WTC11 (cell line): ENCODE results near the gene MARF1. TPM values are rescaled to one million over a fixed set of nuclear protein-coding genes. Genes with fewer than 3 reads are reported as not detected.

Experiments used
- ATAC-seq: fragments of 200-7000 bp; cut with Tn5 transposase; 2 replicates; pipeline ENCODE4 v1.10.0; 2021; ENCODE audit warnings: mild to moderate bottlenecking, moderate library complexity
- CTCF ChIA-PET: fragments of 300-600 bp; sonication (Branson Sonifier 250); formaldehyde crosslinking; loops from one replicate; lab custom pipeline; 2021; ENCODE audit warnings: antibody characterized with exemption; lab: Charles Lee
- POLR2A ChIA-PET: fragments of 350-600 bp; sonication (Branson Sonifier 250); formaldehyde crosslinking; loops from one replicate; lab custom pipeline; 2021; ENCODE audit warnings: antibody characterized with exemption; lab: Charles Lee
- DNase-seq: peaks from one replicate; pipeline ENCODE4 v3.0.0; 2021; ENCODE audit warnings: low spot score
- H3K27ac Mint-ChIP-seq: 2 replicates; pipeline ENCODE4 v1.8.0; 2021; ENCODE audit warnings: mixed read lengths
- H3K27me3 Mint-ChIP-seq: 2 replicates; pipeline ENCODE4 v1.8.0; 2021; ENCODE audit warnings: low read depth, mild to moderate bottlenecking, moderate library complexity, mixed read lengths
- H3K36me3 Mint-ChIP-seq: 2 replicates; pipeline ENCODE4 v1.8.0; 2021; ENCODE audit warnings: mixed read lengths
- H3K4me1 Mint-ChIP-seq: 2 replicates; pipeline ENCODE4 v1.8.0; 2022; ENCODE audit warnings: mixed read lengths
- H3K4me3 Mint-ChIP-seq: 2 replicates; pipeline ENCODE4 v1.8.0; 2021; ENCODE audit warnings: mild to moderate bottlenecking, moderate library complexity, mixed read lengths
- H3K9me3 Mint-ChIP-seq: 2 replicates; pipeline ENCODE4 v1.8.0; 2021; ENCODE audit warnings: mixed read lengths
- CBFB ChIP-seq: sonication (generic); formaldehyde crosslinking; IDR thresholded peaks from 2 replicates; pipeline ENCODE4 v1.8.1; 2022; ENCODE audit warnings: mild to moderate bottlenecking, low read depth, missing genetic modification reagents
- CDX4 ChIP-seq: fragments of 250-450 bp; sonication (Bioruptor Pico); IDR thresholded peaks from 2 replicates; pipeline ENCODE4 v1.9.0; 2021; ENCODE audit warnings: moderate library complexity, mild to moderate bottlenecking, inconsistent platforms, borderline replicate concordance
- ERG ChIP-seq: fragments of 250-450 bp; sonication (Bioruptor Pico); IDR thresholded peaks from 2 replicates; pipeline ENCODE4 v1.8.0; 2021; ENCODE audit warnings: mild to moderate bottlenecking
- FOXK1 ChIP-seq: sonication (generic); formaldehyde crosslinking; IDR thresholded peaks from 2 replicates; pipeline ENCODE4 v1.8.0; 2022; ENCODE audit warnings: mild to moderate bottlenecking, moderate library complexity, missing genetic modification reagents
- FOXP1 ChIP-seq: sonication (generic); formaldehyde crosslinking; IDR thresholded peaks from 2 replicates; pipeline ENCODE4 v1.8.0; 2022; ENCODE audit warnings: missing genetic modification reagents, mild to moderate bottlenecking, moderate library complexity, borderline replicate concordance
- GABPB1 ChIP-seq: sonication (generic); formaldehyde crosslinking; IDR thresholded peaks from 2 replicates; pipeline ENCODE4 v1.8.1; 2023; ENCODE audit warnings: mild to moderate bottlenecking, missing genetic modification reagents
- HMGA2 ChIP-seq: fragments of 250-450 bp; sonication (Bioruptor Pico); IDR thresholded peaks from 2 replicates; pipeline ENCODE4 v1.4.0; 2021; ENCODE audit warnings: mild to moderate bottlenecking, moderate library complexity
- MAX ChIP-seq: sonication (generic); formaldehyde crosslinking; IDR thresholded peaks from 2 replicates; pipeline ENCODE4 v1.8.0; 2022; ENCODE audit warnings: mild to moderate bottlenecking, missing genetic modification reagents
- MXD4 ChIP-seq: fragments of 250-450 bp; sonication (Bioruptor Pico); IDR thresholded peaks from 2 replicates; pipeline ENCODE4 v1.8.0; 2021; ENCODE audit warnings: mild to moderate bottlenecking, moderate library complexity, borderline replicate concordance
- MYBL2 ChIP-seq: sonication (generic); formaldehyde crosslinking; IDR thresholded peaks from 2 replicates; pipeline ENCODE4 v1.8.1; 2023; ENCODE audit warnings: mild to moderate bottlenecking, moderate library complexity, missing genetic modification reagents
- NFATC4 ChIP-seq: fragments of 250-450 bp; sonication (Bioruptor Pico); IDR thresholded peaks from 2 replicates; pipeline ENCODE4 v1.9.0; 2021; ENCODE audit warnings: mild to moderate bottlenecking
- NFYB ChIP-seq: sonication (generic); formaldehyde crosslinking; conservative IDR thresholded peaks from 2 replicates; pipeline ENCODE4 v1.8.0; 2022; ENCODE audit warnings: low read depth, missing genetic modification reagents
- NR1H2 ChIP-seq: sonication (generic); formaldehyde crosslinking; IDR thresholded peaks from 2 replicates; pipeline ENCODE4 v1.9.0; 2021; ENCODE audit warnings: mild to moderate bottlenecking, moderate library complexity, missing genetic modification reagents
- PREB ChIP-seq: sonication (generic); formaldehyde crosslinking; IDR thresholded peaks from 2 replicates; pipeline ENCODE4 v1.8.1; 2022; ENCODE audit warnings: mild to moderate bottlenecking, missing genetic modification reagents, moderate library complexity, borderline replicate concordance
- SOX15 ChIP-seq: fragments of 250-450 bp; sonication (Bioruptor Pico); IDR thresholded peaks from 2 replicates; pipeline ENCODE4 v1.9.0; 2021; ENCODE audit warnings: mild to moderate bottlenecking
- SP1 ChIP-seq: sonication (generic); formaldehyde crosslinking; conservative IDR thresholded peaks from 2 replicates; pipeline ENCODE4 v1.8.1; 2022; ENCODE audit warnings: missing genetic modification reagents
- ZBTB21 ChIP-seq: sonication (generic); formaldehyde crosslinking; IDR thresholded peaks from 2 replicates; pipeline ENCODE4 v1.8.1; 2023; ENCODE audit warnings: mild to moderate bottlenecking, missing genetic modification reagents, borderline replicate concordance
- ZNF219 ChIP-seq: sonication (generic); formaldehyde crosslinking; IDR thresholded peaks from 2 replicates; pipeline ENCODE4 v1.8.0; 2023; ENCODE audit warnings: missing genetic modification reagents, mild to moderate bottlenecking, borderline replicate concordance
- ZNF416 ChIP-seq: fragments of 250-450 bp; sonication (Bioruptor Pico); IDR thresholded peaks from 2 replicates; pipeline ENCODE4 v1.9.0; 2021; ENCODE audit warnings: mild to moderate bottlenecking, inconsistent platforms
- ZNF425 ChIP-seq: fragments of 250-450 bp; sonication (Bioruptor Pico); conservative IDR thresholded peaks from 2 replicates; pipeline ENCODE4 v1.9.0; 2021; ENCODE audit warnings: mild to moderate bottlenecking
- ZNF671 ChIP-seq: fragments of 250-450 bp; sonication (Bioruptor Pico); IDR thresholded peaks from 2 replicates; pipeline ENCODE4 v1.8.0; 2021; ENCODE audit warnings: mild to moderate bottlenecking
- total RNA-seq: library from RNA; stranded (reverse); gene quantifications from 3 replicates; pipeline ENCODE4 v1.2.3, GENCODE V29; 2021
- TF ChIP-seq, protein P1 (sequence below): sonication (generic); formaldehyde crosslinking; conservative IDR thresholded peaks from 2 replicates; pipeline ENCODE4 v1.8.1; 2022; ENCODE audit warnings: mild to moderate bottlenecking, missing genetic modification reagents
- TF ChIP-seq, protein P2 (sequence below): sonication (generic); formaldehyde crosslinking; IDR thresholded peaks from 2 replicates; pipeline ENCODE4 v1.8.1; 2023; ENCODE audit warnings: mild to moderate bottlenecking, missing genetic modification reagents
- TF ChIP-seq, protein P3 (sequence below): fragments of 250-450 bp; sonication (Bioruptor Pico); IDR thresholded peaks from 2 replicates; pipeline ENCODE4 v1.9.0; 2021; ENCODE audit warnings: mild to moderate bottlenecking

The MARF1 gene
- total RNA-seq, 1 experiment from 2014 or later, result 31.9 TPM

DNA sequence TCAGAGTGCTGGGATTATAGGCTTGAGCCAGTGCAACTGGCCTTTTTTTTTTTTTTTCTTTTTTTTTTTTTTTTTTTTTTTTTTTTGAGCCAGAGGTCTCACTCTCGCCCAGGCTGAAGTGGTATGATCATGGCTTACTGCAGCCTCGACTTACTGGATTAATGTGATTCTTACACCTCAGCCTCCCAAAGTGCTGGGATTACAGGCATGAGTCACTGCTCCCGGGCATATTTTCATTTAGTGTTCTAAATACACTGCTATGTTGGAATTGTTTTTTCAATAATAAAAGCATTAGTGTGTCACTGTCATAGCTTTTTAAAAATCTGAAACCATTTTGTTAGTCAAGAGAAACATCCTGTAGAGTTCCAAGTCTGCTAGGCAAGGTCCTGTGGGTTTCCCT, 47.3 kb upstream of the MARF1 start:
- no peak for TF ChIP-seq NFATC4 (CRISPR knock-in tag)
- TF ChIP-seq SOX15, result no peak
- no peak for TF ChIP-seq ZNF671 (CRISPR knock-in tag)
- TF ChIP-seq, protein P1, sequence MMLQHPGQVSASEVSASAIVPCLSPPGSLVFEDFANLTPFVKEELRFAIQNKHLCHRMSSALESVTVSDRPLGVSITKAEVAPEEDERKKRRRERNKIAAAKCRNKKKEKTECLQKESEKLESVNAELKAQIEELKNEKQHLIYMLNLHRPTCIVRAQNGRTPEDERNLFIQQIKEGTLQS (CRISPR knock-in tag), result no peak
- TF ChIP-seq, protein P2, sequence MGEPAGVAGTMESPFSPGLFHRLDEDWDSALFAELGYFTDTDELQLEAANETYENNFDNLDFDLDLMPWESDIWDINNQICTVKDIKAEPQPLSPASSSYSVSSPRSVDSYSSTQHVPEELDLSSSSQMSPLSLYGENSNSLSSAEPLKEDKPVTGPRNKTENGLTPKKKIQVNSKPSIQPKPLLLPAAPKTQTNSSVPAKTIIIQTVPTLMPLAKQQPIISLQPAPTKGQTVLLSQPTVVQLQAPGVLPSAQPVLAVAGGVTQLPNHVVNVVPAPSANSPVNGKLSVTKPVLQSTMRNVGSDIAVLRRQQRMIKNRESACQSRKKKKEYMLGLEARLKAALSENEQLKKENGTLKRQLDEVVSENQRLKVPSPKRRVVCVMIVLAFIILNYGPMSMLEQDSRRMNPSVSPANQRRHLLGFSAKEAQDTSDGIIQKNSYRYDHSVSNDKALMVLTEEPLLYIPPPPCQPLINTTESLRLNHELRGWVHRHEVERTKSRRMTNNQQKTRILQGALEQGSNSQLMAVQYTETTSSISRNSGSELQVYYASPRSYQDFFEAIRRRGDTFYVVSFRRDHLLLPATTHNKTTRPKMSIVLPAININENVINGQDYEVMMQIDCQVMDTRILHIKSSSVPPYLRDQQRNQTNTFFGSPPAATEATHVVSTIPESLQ, result no peak
- TF ChIP-seq ZNF416 (CRISPR knock-in tag), result no peak
- TF ChIP-seq NFYB, result no peak
- no peak for TF ChIP-seq FOXP1 (CRISPR knock-in tag)
- TF ChIP-seq GABPB1 (CRISPR knock-in tag), result no peak
- TF ChIP-seq ERG (CRISPR knock-in tag), result no peak
- no peak for TF ChIP-seq MYBL2 (CRISPR knock-in tag)
- TF ChIP-seq SP1 (CRISPR knock-in tag), result no peak
- TF ChIP-seq HMGA2 (CRISPR knock-in tag), result no peak
- TF ChIP-seq ZNF219 (CRISPR knock-in tag), result no peak
- TF ChIP-seq ZBTB21 (CRISPR knock-in tag), result no peak
- TF ChIP-seq, protein P3, sequence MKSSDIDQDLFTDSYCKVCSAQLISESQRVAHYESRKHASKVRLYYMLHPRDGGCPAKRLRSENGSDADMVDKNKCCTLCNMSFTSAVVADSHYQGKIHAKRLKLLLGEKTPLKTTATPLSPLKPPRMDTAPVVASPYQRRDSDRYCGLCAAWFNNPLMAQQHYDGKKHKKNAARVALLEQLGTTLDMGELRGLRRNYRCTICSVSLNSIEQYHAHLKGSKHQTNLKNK (CRISPR knock-in tag), result no peak
- TF ChIP-seq MXD4, result no peak
- TF ChIP-seq ZNF425 (CRISPR knock-in tag), result no peak
- Mint-ChIP-seq H3K27ac (no peak overlapping the region), H3K9me3 (no peaks in the 10 kb centered on the region), H3K4me1 (no peaks in the 10 kb centered on the region), H3K4me3 (no peak overlapping the region), H3K36me3 (peaks cover 46% of the 10 kb centered on the region), H3K27me3 (no peaks in the 10 kb centered on the region; the same call in 1 of the 2 replicates)
- no peak for ATAC-seq
- CTCF ChIA-PET, result no interaction called here
- POLR2A ChIA-PET, result interaction anchor here (0.6 kb wide), 1 partner anchor 68 kb away, joined by 3 read pairs; no protein-coding TSS in a partner anchor
- no peak for DNase-seq

DNA sequence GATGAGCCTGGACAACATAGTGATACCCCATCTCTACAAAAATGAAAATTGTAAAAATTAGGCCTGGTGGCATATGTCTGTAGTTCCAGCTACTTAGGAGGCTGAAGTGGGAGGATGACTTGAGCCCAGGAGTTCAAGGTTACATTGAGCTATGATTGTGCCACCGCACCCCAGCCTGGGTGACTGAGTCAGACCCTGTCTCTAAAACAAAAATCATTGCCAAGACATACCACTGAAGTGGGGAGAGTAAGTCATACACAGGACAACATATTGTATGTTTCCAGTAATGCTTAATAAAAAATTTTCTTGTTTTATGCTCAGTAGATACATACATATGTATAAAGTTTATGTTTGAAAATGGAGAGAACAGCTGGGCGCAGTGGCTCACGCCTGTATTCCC, 46.3 kb upstream of the MARF1 start:
- Mint-ChIP-seq H3K4me1 (no peaks in the 10 kb centered on the region), H3K4me3 (no peak overlapping the region), H3K27ac (no peak overlapping the region), H3K9me3 (no peaks in the 10 kb centered on the region), H3K36me3 (peaks cover 37% of the 10 kb centered on the region), H3K27me3 (no peaks in the 10 kb centered on the region; the same call in 1 of the 2 replicates)
- CTCF ChIA-PET, result interaction anchor here (1.1 kb wide), 1 partner anchor 180 kb away, joined by 3 read pairs; no protein-coding TSS in a partner anchor
- DNase-seq (no peak), ATAC-seq (no peak)
- POLR2A ChIA-PET, result no interaction called here
- TF ChIP-seq HMGA2 (CRISPR knock-in tag) (no peak), PREB (CRISPR knock-in tag) (no peak), FOXK1 (CRISPR knock-in tag) (no peak), NR1H2 (CRISPR knock-in tag) (no peak), CDX4 (CRISPR knock-in tag) (no peak), MAX (no peak), CBFB (CRISPR knock-in tag) (no peak)
